GM23338 (cell line): ENCODE results near the gene THSD1. TPM values are rescaled to one million over a fixed set of nuclear protein-coding genes. Genes with fewer than 3 reads are reported as not detected.

Experiments
- ATAC-seq: fragments of 200-7000 bp; cut with Tn5 transposase; 3 replicates; pipeline ENCODE4 v1.9.1; 2020
- DNase-seq: peaks from one replicate; pipeline ENCODE4 v3.0.0-alpha.2; 2015; ENCODE audit warnings: low spot score
- H2AFZ ChIP-seq: fragments of 200-600 bp; sonication (generic); 2 replicates; pipeline ENCODE4 v1.8.0; 2016; ENCODE audit warnings: antibody characterized with exemption, mild to moderate bottlenecking, moderate library complexity
- H3F3A ChIP-seq: fragments of 200-600 bp; sonication (generic); replicated peaks from 2 replicates; pipeline ENCODE4 v1.8.0; 2017; ENCODE audit warnings: antibody characterized with exemption, mixed run types, low read depth
- H3K27ac ChIP-seq: fragments of 200-600 bp; sonication (generic); 2 replicates; pipeline ENCODE4 v1.6.1; 2016; ENCODE audit warnings: low read depth
- H3K27me3 ChIP-seq: fragments of 200-600 bp; sonication (generic); 2 replicates; pipeline ENCODE4 v1.8.0; 2016; ENCODE audit warnings: mild to moderate bottlenecking, mixed run types, moderate library complexity; ENCODE audit not compliant: insufficient read depth
- H3K36me3 ChIP-seq: fragments of 200-600 bp; sonication (generic); 2 replicates; pipeline ENCODE4 v1.8.0; 2016; ENCODE audit warnings: mild to moderate bottlenecking; ENCODE audit not compliant: insufficient read depth
- H3K4me1 ChIP-seq: fragments of 200-600 bp; sonication (generic); 2 replicates; pipeline ENCODE4 v1.8.0; 2016; ENCODE audit warnings: mild to moderate bottlenecking, moderate library complexity; ENCODE audit not compliant: insufficient read depth
- H3K4me2 ChIP-seq: fragments of 200-600 bp; sonication (generic); 2 replicates; pipeline ENCODE4 v1.7.1; 2017; ENCODE audit warnings: mixed run types
- H3K4me3 ChIP-seq: fragments of 200-600 bp; sonication (generic); 2 replicates; pipeline ENCODE4 v1.6.1; 2016; ENCODE audit warnings: mixed run types
- H3K79me2 ChIP-seq: fragments of 200-600 bp; sonication (generic); replicated peaks from 2 replicates; pipeline ENCODE4 v1.8.0; 2017; ENCODE audit warnings: mild to moderate bottlenecking; ENCODE audit not compliant: insufficient read depth
- H3K9me2 ChIP-seq: fragments of 200-600 bp; sonication (generic); 2 replicates; pipeline ENCODE4 v1.8.0; 2017; ENCODE audit not compliant: insufficient read depth
- H4K20me1 ChIP-seq: fragments of 200-600 bp; sonication (generic); replicated peaks from 2 replicates; pipeline ENCODE4 v1.8.0; 2017; ENCODE audit warnings: mild to moderate bottlenecking; ENCODE audit not compliant: insufficient read depth
- H3K27ac Mint-ChIP-seq: 2 replicates; pipeline ENCODE4 v1.8.0; 2020; ENCODE audit warnings: inconsistent platforms, mild to moderate bottlenecking, moderate library complexity, mixed read lengths
- H3K27me3 Mint-ChIP-seq: 3 replicates; pipeline ENCODE4 v1.8.0; 2022; ENCODE audit warnings: low read depth, mild to moderate bottlenecking, moderate library complexity, mixed read lengths, inconsistent platforms; ENCODE audit not compliant: insufficient read depth, poor library complexity
- H3K36me3 Mint-ChIP-seq: 3 replicates; pipeline ENCODE4 v1.8.0; 2021; ENCODE audit warnings: low read depth, mild to moderate bottlenecking, inconsistent platforms, moderate library complexity, mixed read lengths
- H3K4me1 Mint-ChIP-seq: 3 replicates; pipeline ENCODE4 v1.8.0; 2020; ENCODE audit warnings: mild to moderate bottlenecking, inconsistent platforms, mixed read lengths
- H3K4me3 Mint-ChIP-seq: 3 replicates; pipeline ENCODE4 v1.8.0; 2021; ENCODE audit warnings: moderate library complexity, mild to moderate bottlenecking, inconsistent platforms, mixed read lengths
- H3K9me3 Mint-ChIP-seq: 3 replicates; pipeline ENCODE4 v1.8.0; 2020; ENCODE audit warnings: moderate library complexity, mild to moderate bottlenecking, inconsistent platforms, mixed read lengths
- EZH2 ChIP-seq: fragments of 200-600 bp; sonication (generic); IDR thresholded peaks from one replicate; pipeline ENCODE4 v1.8.0; 2017; ENCODE audit warnings: antibody characterized with exemption, mild to moderate bottlenecking, low read depth; ENCODE audit not compliant: unreplicated experiment
- EZH2phosphoT487 ChIP-seq: fragments of 200-600 bp; sonication (generic); IDR thresholded peaks from one replicate; pipeline ENCODE4 v1.8.1; 2018; ENCODE audit warnings: antibody characterized with exemption; ENCODE audit not compliant: unreplicated experiment
- JUNB ChIP-seq: IDR thresholded peaks from one replicate; pipeline ENCODE4 v1.6.1; 2016; ENCODE audit warnings: antibody characterized with exemption; ENCODE audit not compliant: unreplicated experiment
- NANOG ChIP-seq: IDR thresholded peaks from 2 replicates; pipeline ENCODE4 v1.6.1; 2016; ENCODE audit warnings: antibody characterized with exemption, borderline replicate concordance
- POLR2AphosphoS5 ChIP-seq: IDR thresholded peaks from 2 replicates; pipeline ENCODE4 v1.6.1; 2016; ENCODE audit warnings: antibody characterized with exemption, low read depth
- REST ChIP-seq: IDR thresholded peaks from one replicate; pipeline ENCODE4 v1.6.1; 2018; ENCODE audit warnings: antibody characterized with exemption; ENCODE audit not compliant: unreplicated experiment
- STAT1 ChIP-seq: IDR thresholded peaks from one replicate; pipeline ENCODE4 v1.6.1; 2016; ENCODE audit warnings: antibody characterized with exemption; ENCODE audit not compliant: unreplicated experiment
- polyA plus RNA-seq: library from polyadenylated mRNA; unstranded; fragments of >200 nt; fragmentation: Nextera tagmentation; extraction: Ambion mirVana; gene quantifications from 2 replicates; pipeline ENCODE4 v1.2.1, GENCODE V29; 2016
- total RNA-seq: library from RNA; depleted of rRNA; stranded (reverse); fragments of >200 nt; shearing (Covaris generic); gene quantifications from 2 replicates; pipeline ENCODE4 v1.2.3, GENCODE V29; 2014
- TF ChIP-seq, protein P1 (sequence below): IDR thresholded peaks from 2 replicates; pipeline ENCODE4 v1.6.1; 2016; ENCODE audit warnings: antibody characterized with exemption

The THSD1 gene
- total and polyA plus RNA-seq, 2 experiments from 2014 or later: 0.69 TPM; not detected in 1

- TF ChIP-seq REST: no peak
- no peak for TF ChIP-seq EZH2phosphoT487
- no peak for TF ChIP-seq POLR2AphosphoS5
- no peak for TF ChIP-seq STAT1
- TF ChIP-seq JUNB: no peak
Observed at GRCh38 chr13:52432456-52432855, 26.5 kb upstream of the THSD1 start (continued).

DNA sequence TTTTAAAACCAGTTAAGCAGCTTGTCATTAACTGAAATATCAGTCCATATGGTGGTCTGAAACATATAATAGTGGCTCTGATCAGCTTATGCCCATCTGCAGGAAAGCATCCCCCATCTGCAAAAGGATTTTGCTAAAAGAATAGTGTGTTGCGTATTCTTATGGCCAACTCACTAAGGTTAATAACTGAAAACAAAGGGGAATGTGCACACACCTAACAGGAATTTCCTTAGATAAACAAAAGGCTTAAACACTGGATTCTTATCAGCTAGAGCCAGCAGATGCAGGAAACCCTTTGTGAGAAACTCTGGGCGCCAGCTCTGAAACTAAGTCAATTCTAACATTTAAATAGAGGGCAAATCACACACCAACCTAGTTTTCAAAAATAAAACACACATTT is 22.3 kb upstream of the THSD1 start:
- Histone ChIP-seq H3K4me2 (no peak overlapping the region), H3K27ac (no peak overlapping the region), H3K27me3 (no peaks in the 10 kb centered on the region), H3K4me3 (no peak overlapping the region), H3K79me2 (no peaks in the 10 kb centered on the region), H3K4me1 (no peaks in the 10 kb centered on the region), H4K20me1 (no peaks in the 10 kb centered on the region), H3K36me3 (peaks cover 19% of the 10 kb centered on the region; the same call in 1 of the 2 replicates), H2AFZ (no peak overlapping the region), H3K9me2 (no peaks in the 10 kb centered on the region), H3F3A (no peaks in the 10 kb centered on the region)
- Mint-ChIP-seq H3K4me3 (no peak overlapping the region), H3K36me3 (peaks cover 39% of the 10 kb centered on the region), H3K9me3 (no peaks in the 10 kb centered on the region), H3K4me1 (no peaks in the 10 kb centered on the region), H3K27me3 (no peaks in the 10 kb centered on the region), H3K27ac (no peak overlapping the region)
- TF ChIP-seq STAT1: no peak
- TF ChIP-seq NANOG: no peak
- TF ChIP-seq REST: no peak
- no peak for TF ChIP-seq EZH2
- TF ChIP-seq, protein P1, sequence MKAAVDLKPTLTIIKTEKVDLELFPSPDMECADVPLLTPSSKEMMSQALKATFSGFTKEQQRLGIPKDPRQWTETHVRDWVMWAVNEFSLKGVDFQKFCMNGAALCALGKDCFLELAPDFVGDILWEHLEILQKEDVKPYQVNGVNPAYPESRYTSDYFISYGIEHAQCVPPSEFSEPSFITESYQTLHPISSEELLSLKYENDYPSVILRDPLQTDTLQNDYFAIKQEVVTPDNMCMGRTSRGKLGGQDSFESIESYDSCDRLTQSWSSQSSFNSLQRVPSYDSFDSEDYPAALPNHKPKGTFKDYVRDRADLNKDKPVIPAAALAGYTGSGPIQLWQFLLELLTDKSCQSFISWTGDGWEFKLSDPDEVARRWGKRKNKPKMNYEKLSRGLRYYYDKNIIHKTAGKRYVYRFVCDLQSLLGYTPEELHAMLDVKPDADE: no peak
- ATAC-seq: no peak
- no peak for DNase-seq
